8988T (cell line): ENCODE data around the gene HFM1.

ENCODE experiments used
- DNase-seq: peaks from one replicate; pipeline ENCODE4 v3.0.0; 2011

HFM1 gene

GRCh38 chr1:91226741-91227140 is 177.9 kb downstream of the HFM1 start:
- DNase-seq = no peak

GRCh38 chr1:91224878-91225277 is 179.8 kb downstream of the HFM1 start:
- no peak for DNase-seq

GRCh38 chr1:91221017-91221416 is 183.6 kb downstream of the HFM1 start:
- no peak for DNase-seq

- DNase-seq = no peak
These were observed 186.7 kb downstream of the HFM1 start for GRCh38 chr1:91217911-91218310.
